ENCODE data around the gene THSD4. TPM values are rescaled to one million over a fixed set of nuclear protein-coding genes. Genes with fewer than 3 reads are reported as not detected.
"Not testable (repeated sequence)": the region's sequence is repeated elsewhere in the genome, so short reads cannot be mapped to it uniquely, and the experiment has no call there.

THSD4 gene
- total RNA-seq, 1 experiment from 2014 or later, result 1.2 TPM

GRCh38 chr15:71295603-71296314 lies 180.5 kb downstream of the THSD4 start:
- no peak for DNase-seq (ENCODE audit: low spot score)
- in situ Hi-C loops (cut with HindIII; ENCODE audit: low sequenced_read_pairs), result no loop called here

GRCh38 chr15:71296315-71296679 lies 181.0 kb downstream of the THSD4 start:
- in situ Hi-C loops (cut with HindIII; ENCODE audit: low sequenced_read_pairs), result no loop called here
- DNase-seq (ENCODE audit: low spot score), result no peak

DNA sequence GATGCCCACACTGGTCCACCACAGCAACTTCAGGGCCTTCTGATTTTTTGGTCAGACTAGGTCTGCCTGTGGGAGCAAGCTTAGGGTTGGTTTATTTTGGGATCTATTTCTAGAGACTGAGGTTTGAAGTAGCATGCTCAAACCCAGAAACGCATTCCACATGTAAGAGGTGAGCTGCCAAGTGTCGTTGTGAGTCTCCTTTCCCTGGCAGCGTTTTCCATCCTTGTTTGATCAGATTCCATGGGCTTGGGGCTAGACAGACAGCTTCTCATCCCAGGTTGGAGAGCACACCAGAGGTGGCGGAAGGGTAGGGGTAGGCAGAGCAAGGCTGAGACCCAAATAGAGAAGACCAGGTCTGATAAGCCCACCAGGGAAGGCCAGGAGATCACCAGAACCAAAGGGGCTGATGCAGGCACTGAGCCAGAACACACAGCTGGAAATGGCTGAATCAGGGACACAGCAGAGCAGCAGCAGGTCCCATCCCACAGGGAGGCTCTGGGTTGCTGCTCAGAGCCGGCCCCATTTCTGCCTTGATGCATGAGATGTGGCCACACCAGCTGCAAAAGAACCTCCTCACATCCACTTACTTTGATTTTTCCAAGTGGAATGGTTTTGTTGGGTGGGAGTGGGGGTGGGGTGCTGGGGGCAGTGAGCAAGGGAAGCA lies 186.8 kb downstream of the THSD4 start:
- in situ Hi-C loops (cut with HindIII; ENCODE audit: low sequenced_read_pairs), result no loop called here
- DNase-seq (ENCODE audit: low spot score), result no peak

DNA sequence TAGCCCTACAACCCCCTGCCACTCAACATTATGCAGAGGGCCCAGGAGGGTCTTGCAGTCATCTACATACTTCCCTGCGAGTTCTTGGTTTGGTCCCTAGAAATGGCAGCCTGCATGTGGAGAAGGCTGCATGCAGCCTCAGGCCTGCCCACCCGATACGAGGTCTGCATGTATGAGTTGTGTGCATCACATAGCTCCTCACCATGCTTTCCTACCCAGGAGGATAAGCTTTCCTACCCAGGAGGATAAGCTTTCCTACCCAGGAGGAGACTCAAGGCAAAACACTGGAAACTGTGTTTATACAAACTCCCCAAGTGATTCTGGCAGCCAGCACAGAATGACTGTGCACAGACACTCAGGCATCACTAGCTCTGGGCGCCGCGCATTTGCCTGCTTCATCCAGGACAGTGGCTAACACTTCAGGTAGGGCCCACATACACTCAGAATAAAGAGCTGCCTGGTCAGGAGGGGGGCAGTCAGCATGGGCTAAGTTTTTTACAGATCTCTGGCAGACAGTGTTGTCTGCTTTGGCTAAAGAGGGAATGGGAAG lies 187.7 kb downstream of the THSD4 start:
- DNase-seq (ENCODE audit: low spot score), result no peak
- in situ Hi-C loops (cut with HindIII; ENCODE audit: low sequenced_read_pairs), result no loop called here

- DNase-seq (ENCODE audit: low spot score), result no peak
- in situ Hi-C loops (cut with HindIII; ENCODE audit: low sequenced_read_pairs), result no loop called here
These were observed 188.7 kb downstream of the THSD4 start for GRCh38 chr15:71303977-71304376.

DNA sequence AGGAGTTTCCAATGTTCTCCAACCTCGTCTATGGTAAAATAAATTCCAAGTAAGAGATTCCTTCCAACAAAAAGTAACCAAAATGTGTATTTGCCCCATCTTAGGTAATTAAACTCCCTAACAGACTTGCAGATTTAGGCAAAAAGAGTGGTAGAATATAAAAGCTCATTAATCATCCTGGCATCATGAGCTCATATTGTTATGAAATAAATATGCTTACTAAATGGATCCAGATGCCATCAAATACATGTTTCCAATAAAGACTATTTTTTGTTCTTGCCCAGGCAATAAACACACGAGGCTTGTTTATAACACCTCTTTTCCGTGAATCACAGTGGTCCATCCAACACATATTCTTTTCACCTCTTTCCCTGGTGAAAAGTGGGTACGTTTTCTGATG lies 189.4 kb downstream of the THSD4 start:
- in situ Hi-C loops (cut with HindIII; ENCODE audit: low sequenced_read_pairs), result no loop called here
- no peak for DNase-seq (ENCODE audit: low spot score)

- no peak for DNase-seq (ENCODE audit: low spot score)
- in situ Hi-C loops (cut with HindIII; ENCODE audit: low sequenced_read_pairs), result no loop called here
These were observed 191.3 kb downstream of the THSD4 start for GRCh38 chr15:71306538-71306937.

GRCh38 chr15:71312194-71312708 lies 197.0 kb downstream of the THSD4 start:
- no peak for DNase-seq (ENCODE audit: low spot score)
- in situ Hi-C loops (cut with HindIII; ENCODE audit: low sequenced_read_pairs), result no loop called here

DNA sequence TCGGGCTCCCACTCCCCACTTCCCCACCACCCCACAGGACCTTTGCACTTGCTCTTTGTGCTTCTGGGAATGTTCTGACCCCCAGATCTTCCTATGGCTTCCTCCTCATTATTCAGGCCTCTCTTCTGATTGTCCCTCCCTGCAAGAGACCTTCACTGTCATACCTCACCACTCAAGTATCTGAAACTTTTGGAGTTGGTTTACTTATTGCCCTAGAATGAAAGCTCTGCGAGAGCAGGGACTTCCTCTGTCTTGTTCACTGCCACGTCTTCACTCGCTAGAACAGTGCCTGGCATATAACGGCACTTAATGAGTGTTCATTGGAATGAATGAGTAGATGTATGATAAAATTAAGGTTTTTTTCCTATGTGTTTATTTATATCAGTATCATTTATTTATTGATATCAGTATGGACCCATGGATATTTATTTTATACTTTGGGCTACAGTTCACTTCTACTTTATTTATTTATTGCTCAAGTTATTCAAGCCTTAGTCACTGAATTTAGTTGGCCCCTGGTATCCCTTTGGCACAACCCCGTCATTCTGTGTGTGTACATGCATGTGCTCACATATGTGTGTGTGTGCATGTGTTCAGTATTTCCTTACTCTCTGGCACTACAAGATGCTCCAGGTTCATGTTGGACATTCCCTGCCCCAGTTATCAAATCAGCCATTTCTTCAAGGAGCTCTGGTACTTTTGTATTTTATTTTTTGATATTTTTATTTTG lies 197.6 kb downstream of the THSD4 start:
- in situ Hi-C loops (cut with HindIII; ENCODE audit: low sequenced_read_pairs), result no loop called here

DNA sequence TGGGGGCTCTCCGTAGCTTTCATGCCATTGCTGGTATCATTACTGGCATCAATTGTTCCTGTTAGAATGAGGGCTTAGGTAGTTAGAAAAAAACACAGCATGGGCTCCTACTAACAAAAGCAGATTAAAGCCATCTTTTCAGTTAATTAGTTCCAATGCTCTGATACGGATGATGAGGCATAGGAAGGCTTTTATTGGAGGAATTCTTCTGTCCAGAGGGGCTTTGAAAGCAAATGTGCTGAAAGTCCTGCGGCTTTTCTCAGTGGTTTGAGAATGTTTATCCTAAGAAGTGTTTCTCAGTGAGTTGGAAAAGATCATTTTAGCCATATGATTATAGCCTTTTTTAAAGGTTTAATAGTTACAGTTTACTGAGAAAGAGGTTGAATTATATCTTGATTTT lies 198.5 kb downstream of the THSD4 start:
- in situ Hi-C loops (cut with HindIII; ENCODE audit: low sequenced_read_pairs), result no loop called here
- no peak for DNase-seq (ENCODE audit: low spot score)

More for the DNA sequence above, 197.6 kb downstream of the THSD4 start:
- no peak for DNase-seq (ENCODE audit: low spot score)

DNA sequence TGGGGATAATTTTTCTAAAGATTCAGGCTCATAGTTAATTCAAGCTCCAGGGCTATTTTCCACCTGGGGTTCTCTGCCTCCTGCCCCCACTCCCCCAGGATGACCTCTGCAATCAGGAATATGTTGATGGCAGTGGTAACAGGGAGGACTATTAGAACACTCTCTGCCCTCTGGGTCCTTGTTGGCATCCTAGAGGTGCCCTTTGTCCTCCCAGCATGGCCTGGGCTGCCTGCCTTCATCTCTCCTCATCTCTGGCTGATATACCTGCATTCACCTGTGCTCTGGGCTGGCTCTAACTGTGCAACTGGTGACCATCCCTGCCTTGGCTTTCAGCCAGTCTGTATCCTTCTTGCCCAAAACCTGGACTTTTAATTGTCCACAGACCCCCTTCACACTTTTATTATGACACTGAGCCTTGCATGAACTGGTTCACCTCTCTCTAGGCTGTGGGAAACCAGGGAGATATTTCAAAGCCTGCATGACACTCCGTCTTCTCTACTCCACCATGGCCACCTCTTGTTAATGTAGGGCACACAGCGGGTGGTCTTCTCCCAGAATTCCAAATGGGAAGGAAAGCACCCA lies 199.8 kb downstream of the THSD4 start:
- no peak for DNase-seq (ENCODE audit: low spot score)
- in situ Hi-C loops (cut with HindIII; ENCODE audit: low sequenced_read_pairs), result no loop called here

DNA sequence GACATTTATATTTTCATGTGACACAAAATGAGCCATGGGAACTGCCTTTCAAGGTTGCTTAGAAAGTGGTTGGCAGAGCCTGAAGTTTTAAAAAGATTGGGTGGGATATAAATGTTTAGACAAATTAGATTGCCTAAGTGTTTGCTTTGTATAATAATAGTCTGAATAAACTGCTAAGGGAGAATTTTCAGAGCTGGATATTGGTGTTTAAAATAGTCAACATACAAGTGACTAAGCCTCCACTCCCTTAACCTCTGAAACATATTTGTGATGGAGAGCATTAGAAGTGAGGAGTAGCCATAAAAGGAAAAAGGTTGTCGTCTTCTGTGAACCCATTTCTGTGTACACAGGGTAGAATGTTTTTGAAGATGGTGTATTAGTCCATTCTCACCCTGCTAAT lies 201.6 kb downstream of the THSD4 start:
- DNase-seq (ENCODE audit: low spot score), result no peak
- in situ Hi-C loops (cut with HindIII; ENCODE audit: low sequenced_read_pairs), result no loop called here

DNA sequence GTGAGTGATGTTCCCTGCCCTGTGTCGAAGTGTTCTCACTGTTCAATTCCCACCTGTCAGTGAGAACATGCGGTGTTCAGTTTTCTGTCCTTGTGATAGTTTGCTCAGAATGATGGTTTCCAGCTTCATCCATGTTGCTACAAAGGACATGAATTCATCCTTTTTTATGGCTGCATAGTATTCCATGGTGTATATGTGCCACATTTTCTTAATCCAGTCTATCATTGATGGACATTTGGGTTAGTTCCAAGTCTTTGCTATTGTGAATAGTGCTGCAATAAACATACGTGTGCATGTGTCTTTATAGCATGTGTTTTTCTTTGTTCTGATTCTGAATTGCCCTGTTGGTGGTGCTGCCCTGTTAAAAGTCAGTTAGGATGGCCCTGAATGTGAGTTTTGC lies 204.2 kb downstream of the THSD4 start:
- DNase-seq (ENCODE audit: low spot score); in situ Hi-C loops (cut with HindIII; ENCODE audit: low sequenced_read_pairs): not testable (repeated sequence)

- in situ Hi-C loops (cut with HindIII; ENCODE audit: low sequenced_read_pairs), result no loop called here
- no peak for DNase-seq (ENCODE audit: low spot score)
These were observed 204.7 kb downstream of the THSD4 start for GRCh38 chr15:71319935-71320334.

GRCh38 chr15:71323082-71323481 lies 207.8 kb downstream of the THSD4 start:
- in situ Hi-C loops (cut with HindIII; ENCODE audit: low sequenced_read_pairs), result no loop called here
- DNase-seq (ENCODE audit: low spot score), result no peak

- no peak for DNase-seq (ENCODE audit: low spot score)
- in situ Hi-C loops (cut with HindIII; ENCODE audit: low sequenced_read_pairs), result no loop called here
These were observed 208.3 kb downstream of the THSD4 start for GRCh38 chr15:71323584-71323983.

DNA sequence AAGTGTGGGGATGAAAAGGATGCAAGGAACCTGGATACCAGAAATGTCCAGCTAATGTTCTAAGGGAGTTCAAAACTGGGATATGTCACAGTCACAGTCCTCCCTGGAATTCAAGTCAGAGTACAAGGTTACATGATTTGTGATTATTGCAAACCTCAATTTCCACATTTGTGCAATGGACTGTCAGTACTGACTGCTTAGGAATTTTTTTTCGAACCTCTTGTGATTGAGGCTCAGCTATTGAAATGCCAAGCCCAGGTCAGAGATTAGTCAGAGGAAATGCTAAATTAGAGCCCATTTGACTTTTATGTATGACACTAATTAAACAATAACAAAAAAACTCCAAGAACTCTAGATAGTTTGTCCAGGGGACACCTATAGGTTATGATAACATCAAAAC lies 210.2 kb downstream of the THSD4 start:
- DNase-seq (ENCODE audit: low spot score), result no peak
- in situ Hi-C loops (cut with HindIII; ENCODE audit: low sequenced_read_pairs), result no loop called here

- no peak for DNase-seq (ENCODE audit: low spot score)
- in situ Hi-C loops (cut with HindIII; ENCODE audit: low sequenced_read_pairs), result no loop called here
These were observed 213.2 kb downstream of the THSD4 start for GRCh38 chr15:71328453-71328852.

DNA sequence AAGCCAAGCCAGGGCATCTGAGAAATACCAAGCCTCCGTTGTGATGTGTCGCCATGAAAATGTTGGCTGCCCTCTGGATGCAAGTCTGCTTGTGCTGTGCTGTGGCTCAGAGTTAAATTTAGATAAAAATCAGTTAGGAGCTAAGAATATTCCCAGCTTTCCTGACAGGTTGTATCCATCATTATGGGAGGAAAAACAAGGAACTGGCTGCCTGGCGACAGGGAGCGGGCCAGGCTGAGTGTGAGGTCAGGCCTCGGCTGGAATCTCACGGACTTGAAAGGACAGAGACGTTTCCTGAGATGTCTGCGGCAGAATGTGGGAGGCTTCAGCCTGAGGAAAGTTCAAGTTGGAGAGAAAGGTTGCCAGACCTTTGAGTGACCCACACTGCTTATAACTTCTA lies 213.8 kb downstream of the THSD4 start:
- DNase-seq (ENCODE audit: low spot score), result no peak

More for the DNA sequence above, 213.8 kb downstream of the THSD4 start:
- in situ Hi-C loops (cut with HindIII; ENCODE audit: low sequenced_read_pairs), result no loop called here

Data from G401 (cell line).